SK-MEL-5 (cell line): Measurements from ENCODE around the gene BRSK2. TPM values are rescaled to one million over a fixed set of nuclear protein-coding genes. Genes with fewer than 3 reads are reported as not detected.

ENCODE experiments used
- DNase-seq: peaks from one replicate; pipeline ENCODE4 v3.0.0-alpha.2; 2016; ENCODE audit warnings: low read depth, low spot score
- in situ Hi-C: cut with HindIII; loops from 2 replicates; pipeline ENCODE4 v1.10.0; 2016; ENCODE audit warnings: low sequenced_read_pairs, high pct_unique_total_duplicates, low pct_unique_long_range_greater_than_20kb
- total RNA-seq: library from RNA; depleted of rRNA; stranded (reverse); fragments of >200 nt; shearing (Covaris generic); gene quantifications from 2 replicates; pipeline ENCODE4 v1.2.3, GENCODE V29; 2014

BRSK2 gene
- total RNA-seq, 1 experiment from 2014 or later, result 4.5 TPM

- in situ Hi-C loops, result no loop called here
- DNase-seq, result no peak
These were observed 61.4 kb downstream of the BRSK2 start for GRCh38 chr11:1450949-1451710.

GRCh38 chr11:1451781-1452470 is 62.2 kb downstream of the BRSK2 start:
- no peak for DNase-seq
- in situ Hi-C loops, result no loop called here

- in situ Hi-C loops, result no loop called here
- no peak for DNase-seq
These were observed 63.0 kb downstream of the BRSK2 start for GRCh38 chr11:1452744-1453143.

DNA sequence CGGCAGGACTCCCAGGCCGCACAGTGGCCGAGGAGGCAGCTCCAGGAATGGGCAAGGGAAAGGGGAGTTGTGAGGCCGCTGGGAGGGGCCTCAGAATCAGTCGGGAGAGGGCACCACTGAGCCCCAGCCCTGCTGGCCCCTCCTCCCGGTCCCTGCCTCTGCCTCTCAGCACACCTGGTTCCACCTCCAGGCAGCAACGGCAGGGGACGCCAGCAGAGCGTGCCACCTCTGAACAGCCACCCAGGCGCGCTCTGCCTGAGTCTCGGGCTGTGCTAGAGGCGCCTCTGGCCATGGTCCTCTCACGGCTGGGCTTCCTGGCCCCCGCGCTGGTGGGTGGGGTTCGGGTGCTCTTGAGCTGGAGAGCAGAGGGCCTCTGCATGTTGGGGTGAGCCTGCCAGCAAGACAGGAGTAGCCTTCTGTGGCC is 63.9 kb downstream of the BRSK2 start:
- in situ Hi-C loops, result no loop called here
- peak; percentile 37 for DNase-seq

DNA sequence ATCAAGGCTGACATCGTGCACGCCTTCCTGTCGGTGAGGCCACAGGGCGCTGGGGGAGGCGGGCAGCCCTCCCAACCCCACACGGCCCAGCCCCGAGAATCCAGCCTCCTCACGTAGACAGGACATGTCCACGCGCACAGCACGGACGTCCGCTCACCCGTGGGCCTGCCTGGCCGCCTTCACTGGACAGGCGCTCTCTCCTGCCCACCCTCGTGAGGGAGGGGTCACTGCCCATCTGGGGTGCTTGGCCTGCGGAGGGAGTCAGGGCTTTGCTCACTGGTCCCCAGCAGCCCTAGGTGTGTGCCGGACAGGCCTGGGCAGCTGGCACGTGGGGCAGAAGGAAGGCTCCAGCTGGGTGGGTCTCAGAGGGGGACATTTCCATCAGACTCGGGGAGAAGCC is 64.8 kb downstream of the BRSK2 start:
- in situ Hi-C loops, result no loop called here
- no peak for DNase-seq

GRCh38 chr11:1455032-1455762 is 65.5 kb downstream of the BRSK2 start:
- in situ Hi-C loops, result no loop called here
- no peak for DNase-seq

DNA sequence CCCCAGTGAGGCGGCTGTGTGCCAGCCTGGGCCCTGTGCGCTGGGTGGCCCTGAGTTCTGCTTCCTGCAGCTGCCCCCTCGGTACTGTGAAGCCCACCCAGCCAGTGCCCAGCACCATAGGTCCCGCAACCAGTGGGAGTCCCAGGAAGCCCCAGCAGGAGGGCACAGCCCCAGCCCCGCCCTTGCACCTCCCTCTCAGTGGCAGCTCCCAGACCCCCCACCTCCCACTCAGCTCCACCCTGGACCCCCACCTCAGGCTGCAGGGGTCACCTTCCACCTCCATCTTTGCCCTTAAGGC is 66.0 kb downstream of the BRSK2 start:
- in situ Hi-C loops, result no loop called here
- DNase-seq, result no peak

DNA sequence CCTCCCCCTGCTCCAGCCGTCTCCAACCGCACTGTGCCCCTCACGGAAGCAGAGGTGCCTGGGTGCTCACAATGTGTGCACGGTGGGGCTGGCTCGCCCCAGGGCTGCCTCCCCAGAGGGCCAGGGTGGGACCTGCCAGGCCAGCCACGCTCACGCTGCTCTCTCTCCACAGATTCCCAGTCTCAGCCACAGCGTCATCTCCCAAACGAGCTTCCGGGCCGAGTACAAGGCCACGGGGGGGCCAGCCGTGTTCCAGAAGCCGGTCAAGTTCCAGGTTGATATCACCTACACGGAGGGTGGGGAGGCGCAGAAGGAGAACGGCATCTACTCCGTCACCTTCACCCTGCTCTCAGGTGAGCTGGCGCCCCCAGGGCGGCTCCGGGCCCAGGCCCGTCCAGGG is 66.4 kb downstream of the BRSK2 start:
- no peak for DNase-seq
- in situ Hi-C loops, result no loop called here

DNA sequence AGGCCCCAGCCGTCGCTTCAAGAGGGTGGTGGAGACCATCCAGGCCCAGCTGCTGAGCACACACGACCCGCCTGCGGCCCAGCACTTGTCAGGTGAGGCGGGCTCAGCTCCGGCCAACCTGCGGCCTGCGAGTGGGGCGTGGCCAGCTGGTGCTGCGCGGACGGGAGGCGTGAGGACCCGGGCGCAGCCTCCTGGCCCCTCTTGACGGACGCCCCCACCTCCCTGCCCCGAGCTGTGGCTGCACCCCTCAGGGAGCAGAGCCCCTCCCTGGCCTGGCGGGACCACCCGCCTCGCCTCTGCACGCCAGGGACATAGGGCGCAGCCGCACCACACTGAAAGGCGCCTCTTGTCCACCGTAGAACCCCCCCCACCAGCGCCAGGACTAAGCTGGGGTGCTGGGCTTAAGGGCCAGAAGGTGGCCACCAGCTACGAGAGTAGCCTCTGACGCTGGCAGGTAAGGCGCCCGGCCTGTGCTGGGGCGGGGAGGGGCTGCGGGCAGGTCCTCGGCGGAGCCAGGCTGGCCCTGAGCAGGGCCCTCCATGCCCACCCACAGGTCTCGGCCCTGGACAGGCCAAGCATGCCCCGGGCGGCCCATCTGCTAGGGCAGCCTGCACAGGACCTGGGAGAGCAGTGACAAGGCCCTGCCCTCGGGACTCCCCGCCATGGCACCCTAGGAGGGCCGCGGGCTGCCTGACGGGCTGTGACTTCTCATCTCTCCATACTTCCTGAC is 67.0 kb downstream of the BRSK2 start:
- in situ Hi-C loops, result no loop called here
- no peak for DNase-seq

- DNase-seq, result no peak
- in situ Hi-C loops, result no loop called here
These were observed 67.6 kb downstream of the BRSK2 start for GRCh38 chr11:1457326-1457680.

- in situ Hi-C loops, result no loop called here
- DNase-seq, result no peak
These were observed 68.1 kb downstream of the BRSK2 start for GRCh38 chr11:1457856-1458255.

GRCh38 chr11:1458340-1459218 is 68.8 kb downstream of the BRSK2 start:
- in situ Hi-C loops, result no loop called here
- DNase-seq, result peak; percentile 70

DNA sequence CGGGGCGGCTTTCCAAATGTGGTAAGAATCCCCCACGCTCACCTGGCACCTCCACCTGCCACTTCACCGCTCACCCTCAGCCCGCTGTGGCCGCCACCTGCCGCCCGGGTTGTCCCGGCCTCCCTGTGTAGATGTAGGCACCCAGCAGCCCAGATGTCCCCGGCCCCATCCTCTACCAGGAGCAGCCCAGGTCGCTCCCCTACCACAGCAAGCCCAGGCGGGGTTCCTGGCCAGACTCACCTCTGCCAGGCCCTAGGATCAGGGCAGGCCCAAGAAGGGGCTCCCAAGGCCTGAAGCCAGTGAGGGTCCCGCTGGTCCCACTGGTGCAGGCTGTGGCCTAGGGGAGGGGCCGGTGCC is 69.5 kb downstream of the BRSK2 start:
- DNase-seq, result no peak
- in situ Hi-C loops, result no loop called here

DNA sequence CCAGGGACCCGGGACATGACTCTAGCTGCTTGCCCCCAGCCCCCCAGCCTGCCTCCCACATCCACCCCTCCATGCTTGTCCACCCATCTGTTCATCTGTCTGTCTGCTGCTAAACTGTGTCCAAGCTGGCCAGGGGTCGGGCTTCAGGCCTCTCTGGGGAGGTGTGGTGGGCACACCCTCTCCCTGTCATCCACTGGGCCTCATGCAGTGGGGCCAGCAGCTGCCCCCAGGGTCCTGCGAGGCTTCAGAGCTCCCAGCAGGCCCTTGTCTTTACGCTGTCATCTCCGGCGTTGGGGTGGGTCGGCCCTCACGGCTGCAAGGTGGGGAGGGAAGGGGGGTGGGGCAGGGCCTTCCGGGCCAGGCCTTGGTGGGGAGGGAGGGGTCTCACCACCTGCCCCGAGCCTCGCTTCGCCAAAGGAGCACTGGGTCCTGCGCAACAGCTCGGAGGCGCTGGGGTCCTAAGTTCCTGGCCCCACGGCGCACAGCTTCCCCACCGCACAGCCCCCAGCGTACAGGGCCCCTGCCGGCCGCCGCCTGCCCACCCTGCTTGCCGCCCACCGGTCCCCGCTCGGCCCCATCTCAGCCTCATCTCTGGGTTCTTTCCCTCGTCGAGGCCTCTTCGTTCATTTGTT is 70.1 kb downstream of the BRSK2 start:
- DNase-seq, result no peak
- in situ Hi-C loops, result no loop called here

GRCh38 chr11:1460396-1460985 is 70.8 kb downstream of the BRSK2 start:
- in situ Hi-C loops, result no loop called here
- DNase-seq, result no peak

DNA sequence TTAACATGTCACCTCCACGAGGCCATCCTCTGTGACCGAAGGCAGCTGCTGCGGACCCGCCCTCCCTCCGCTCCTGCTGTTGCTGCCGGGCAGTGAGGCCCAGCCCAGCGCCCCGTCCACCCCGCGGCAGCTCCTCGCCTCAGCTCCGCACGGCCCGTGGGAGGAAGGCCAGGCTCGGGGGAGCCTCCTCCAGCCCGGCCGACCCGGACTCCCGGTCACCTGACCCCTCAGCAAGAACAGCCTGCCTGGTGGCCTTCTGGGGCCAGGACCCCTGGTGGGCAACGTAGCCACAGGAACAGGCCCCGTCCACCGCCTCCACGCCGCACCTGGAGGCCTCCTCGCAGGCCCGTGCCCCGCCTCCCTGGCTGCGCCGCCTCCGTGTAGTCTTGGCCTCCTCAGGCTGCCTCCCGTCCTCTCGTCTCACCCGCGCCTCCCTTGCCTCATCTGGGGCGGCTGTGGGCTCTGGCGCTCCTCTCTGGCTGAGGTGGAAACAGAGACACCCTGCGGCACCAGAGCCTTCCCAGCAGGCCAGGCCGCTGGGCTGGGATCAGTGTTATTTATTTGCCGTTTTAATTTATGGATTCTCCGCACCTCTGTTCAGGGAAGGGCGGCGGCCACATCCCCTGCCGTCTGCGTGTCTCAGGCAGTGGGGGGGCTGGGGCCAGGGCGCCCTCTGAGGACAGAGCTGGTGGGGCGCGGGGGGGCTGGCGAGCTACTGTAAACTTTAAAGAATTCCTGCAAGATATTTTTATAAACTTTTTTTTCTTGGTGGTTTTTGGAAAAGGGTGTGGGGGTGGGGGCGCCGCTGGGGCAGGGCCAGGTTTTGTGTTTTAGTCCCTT is 71.5 kb downstream of the BRSK2 start:
- in situ Hi-C loops, result no loop called here
- no peak for DNase-seq
